NCI-H748 (cell line): ENCODE data around the gene CACNB4.
"Not testable (repeated sequence)": the region's sequence is repeated elsewhere in the genome, so short reads cannot be mapped to it uniquely, and the experiment has no call there.

ENCODE experiments used
- DNase-seq: peaks from one replicate; lab custom pipeline; 2025; ENCODE audit not compliant: unreplicated experiment; lab: John Stamatoyannopoulos, UW

The CACNB4 gene

DNA sequence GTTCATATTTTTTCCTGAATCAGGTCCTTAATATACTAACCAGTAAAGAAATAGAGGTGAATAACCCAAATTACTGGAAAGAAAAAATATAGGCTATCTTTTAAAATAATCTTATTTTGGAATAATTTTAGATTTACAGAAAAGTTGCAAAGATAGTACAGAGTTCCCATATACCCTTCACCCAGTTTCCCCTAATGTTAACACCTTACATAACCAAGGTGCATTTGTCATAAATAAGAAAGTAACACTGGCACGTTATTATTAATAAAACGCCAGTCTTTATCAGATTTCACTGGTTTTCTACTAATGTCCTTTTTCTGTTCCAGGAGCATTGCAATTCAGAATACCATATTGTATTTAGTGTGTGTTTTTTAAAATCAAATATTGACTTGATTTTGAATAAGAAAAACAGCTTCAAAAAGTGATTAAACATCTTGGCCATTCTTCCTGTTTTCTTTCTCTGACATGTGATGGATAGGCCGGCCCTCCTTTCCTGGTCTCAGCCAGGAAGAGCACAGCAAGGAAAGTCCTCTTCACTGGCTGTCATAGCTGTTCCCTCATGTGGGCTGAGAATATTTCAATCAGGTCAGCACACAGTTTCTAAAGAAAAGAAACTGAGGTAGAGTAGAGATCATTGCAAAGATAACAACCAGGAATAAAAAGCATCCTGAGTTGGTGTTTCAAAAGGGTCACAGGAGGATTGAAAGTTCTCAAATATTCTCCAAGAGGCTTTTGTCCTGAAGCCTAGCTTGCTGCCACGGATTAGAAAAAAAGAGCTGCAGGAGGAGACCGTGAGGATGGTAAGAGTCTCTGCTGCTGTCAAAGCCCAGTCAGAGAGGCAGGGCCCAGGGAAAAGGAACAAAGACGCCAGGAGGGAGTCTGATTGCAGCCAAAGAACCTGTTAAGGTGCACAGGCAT lies 191.3 kb downstream of the CACNB4 start:
- no peak for DNase-seq

DNA sequence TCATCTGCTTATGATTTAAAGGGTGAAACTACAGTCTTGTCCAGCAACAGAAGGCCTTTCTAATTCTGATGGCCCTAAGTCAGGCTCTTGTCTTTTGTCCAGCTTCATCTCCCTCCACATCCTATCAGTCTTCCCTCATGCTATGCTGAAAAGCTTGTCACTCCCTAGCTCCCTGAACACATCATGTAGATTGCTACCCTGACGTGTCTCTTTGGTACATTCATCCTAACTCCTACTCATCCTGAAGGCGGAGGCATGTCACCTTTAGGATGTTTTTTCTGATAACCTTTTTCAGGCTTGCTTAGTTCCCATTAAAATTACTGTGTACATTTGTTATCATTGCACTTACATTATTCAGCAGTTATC lies 192.2 kb downstream of the CACNB4 start:
- DNase-seq: no peak

DNA sequence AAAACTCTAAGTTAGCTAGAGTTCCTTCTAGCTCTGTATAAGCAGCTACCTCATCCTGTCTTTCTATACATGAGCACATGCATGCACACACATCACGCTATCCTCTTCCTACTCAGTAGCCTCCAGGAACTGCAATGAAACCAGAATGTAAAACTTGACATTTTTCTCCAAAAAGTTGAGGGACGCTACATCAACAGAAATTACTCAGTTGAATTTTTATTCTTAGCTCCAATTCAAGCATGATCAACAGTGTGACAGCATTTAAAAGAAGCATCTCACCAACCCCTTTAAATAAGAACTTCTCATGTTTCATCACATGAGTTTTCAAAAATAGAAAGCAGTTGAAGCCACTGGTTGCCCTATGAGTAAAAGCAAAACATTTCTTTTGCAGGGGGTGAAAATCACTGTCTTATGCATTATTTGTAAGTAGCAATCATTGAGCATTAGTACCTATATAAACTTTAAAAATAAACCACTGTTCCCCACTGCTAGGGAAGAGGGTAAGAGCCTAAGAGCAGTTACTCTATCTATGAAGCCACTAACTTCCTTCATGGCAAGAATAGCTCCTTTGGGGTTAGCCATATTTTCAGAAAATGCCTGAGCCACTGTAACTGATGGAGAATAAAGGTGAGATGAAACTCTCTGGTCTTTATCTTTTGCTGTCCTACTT lies 192.7 kb downstream of the CACNB4 start:
- DNase-seq: no peak

DNA sequence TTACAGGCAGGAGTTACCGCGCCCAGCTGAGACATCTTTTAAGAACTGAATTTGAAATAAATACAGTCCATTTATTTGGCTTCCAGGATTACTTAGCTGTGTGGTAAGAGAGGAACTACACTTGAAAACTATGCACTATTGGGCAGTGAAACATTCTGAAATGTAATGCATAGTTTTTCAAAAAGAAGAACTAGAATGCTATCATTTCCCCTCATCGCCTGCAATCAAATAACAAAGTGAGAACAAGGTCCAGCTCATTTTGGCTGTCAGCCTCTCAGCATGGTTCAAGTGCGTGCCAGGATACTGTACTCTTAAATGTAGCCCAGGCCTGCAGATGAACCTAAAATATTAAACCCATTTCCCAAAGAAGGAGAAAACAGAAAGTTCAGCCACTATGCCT lies 194.0 kb downstream of the CACNB4 start:
- DNase-seq: no peak

DNA sequence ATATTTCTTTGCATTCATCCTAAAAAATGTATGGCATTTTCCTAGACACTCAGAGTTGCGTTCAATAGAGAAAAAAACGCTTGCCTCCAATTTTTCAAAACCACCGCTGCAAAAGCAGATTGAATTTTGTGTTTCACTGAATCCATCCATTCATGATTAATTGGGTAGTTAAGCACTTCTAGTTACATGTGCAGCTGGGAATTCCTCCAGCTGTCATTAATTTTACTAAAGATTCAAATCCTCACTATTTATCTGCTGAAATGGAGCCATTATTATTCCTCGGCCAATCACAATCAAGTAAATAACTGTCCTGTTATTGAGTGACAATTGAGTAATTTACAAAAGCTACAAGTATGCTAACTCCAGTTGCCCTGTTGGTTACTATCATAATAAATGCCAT lies 194.8 kb downstream of the CACNB4 start:
- DNase-seq: peak; percentile 8

DNA sequence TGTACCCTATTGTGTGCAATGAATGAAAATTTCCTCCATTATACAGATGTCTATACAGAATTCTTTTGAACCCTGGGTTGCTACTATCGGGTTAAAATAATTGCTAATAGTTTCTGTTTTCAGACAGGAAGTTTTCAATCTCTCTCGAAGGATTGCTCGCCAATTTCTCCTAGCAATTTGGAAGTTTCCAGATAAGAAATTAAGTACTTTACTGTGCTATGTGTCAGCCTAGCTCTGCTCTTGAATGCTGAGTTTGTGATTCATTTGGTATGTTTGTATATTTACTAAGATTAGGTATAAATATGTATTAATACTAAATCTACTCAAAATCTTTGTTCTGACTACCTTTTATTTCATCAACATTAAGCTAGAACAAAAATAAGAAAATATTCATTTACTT lies 196.0 kb downstream of the CACNB4 start:
- DNase-seq: no peak

DNA sequence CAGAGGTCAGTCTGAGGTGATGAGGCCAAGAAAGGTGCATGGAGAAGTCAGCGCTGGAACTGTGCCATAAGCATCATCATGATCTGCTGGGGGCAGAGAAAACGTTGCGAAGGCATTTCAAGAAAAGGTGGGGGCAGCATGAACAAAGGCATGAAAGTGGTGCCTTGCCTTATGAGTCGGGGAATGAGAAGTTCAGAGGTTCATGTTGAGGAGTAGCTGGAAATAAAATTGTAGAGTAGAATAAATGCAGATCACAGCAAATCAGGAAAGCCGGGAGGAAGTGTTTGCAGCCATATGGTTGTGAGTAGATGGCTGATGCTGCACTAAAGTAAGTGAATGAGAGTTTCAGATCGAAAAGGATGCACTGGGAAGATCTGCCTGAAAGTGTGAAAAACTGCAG lies 198.5 kb downstream of the CACNB4 start:
- DNase-seq: no peak

DNA sequence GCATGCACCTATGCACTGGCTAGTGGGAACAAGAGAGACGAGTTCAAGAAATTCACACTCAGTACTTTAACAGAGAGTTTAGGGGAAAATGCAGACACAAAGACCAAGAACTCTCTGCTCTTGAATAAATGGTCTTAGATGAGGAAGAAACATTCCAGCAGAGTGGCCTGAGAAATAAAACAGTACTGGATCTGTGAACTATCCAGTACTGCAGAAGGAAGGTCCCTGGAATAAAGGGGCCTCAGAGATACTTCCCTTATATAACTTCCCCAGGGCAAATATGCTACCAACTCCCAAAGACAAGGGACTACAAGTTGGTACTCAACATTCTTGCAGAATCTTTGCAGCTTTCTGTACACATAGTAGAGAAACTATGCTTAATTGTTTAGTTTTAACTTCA lies 199.7 kb downstream of the CACNB4 start:
- DNase-seq: no peak

DNA sequence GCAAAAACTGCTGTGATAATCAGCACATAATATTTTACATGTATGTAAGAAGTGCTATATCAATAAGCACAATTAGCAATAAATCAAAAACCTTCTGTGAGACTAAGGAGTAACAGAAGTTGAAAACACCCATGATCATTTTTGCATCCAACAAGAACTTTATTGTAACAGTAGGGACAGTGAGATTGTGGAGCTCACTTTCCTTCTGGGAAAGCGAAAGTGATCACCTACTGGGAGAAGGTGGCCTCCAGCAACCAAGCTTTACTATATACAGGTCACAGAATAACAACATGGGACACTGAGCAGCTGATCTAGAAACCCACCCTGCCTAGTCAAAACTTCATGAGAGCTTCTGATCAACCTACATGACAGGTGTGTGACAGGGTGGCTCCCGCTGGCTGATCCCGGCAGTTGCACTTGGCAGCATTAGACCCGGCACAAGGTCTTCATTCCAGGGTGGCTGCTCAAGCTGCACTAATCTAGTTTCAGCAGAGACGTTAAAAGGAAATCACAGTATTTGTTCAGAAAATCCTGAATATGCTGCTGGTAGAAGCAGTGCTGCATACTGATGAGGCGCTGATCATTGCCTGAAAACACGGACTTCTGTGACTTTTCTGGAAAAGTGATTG lies 207.2 kb downstream of the CACNB4 start:
- DNase-seq: peak; percentile 6

DNA sequence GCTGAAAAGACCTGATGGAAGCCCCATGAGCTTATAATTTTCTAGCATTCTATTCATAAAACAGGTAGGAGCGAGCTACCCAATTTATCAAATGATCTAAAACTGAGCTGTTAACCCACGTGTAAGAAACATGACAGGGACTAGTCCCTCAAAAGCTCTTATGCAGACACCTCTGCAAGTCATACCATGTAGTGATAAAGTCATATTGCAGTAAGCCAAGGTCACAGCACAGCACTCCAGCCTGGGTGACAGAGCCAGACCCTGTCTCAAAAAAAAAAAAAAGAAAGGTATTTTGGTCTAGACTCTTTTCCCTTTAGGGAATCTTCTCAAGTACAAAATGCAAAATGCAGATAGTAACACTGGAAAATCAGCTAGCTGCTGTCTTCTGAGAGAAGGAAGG lies 211.7 kb downstream of the CACNB4 start:
- DNase-seq: no peak

DNA sequence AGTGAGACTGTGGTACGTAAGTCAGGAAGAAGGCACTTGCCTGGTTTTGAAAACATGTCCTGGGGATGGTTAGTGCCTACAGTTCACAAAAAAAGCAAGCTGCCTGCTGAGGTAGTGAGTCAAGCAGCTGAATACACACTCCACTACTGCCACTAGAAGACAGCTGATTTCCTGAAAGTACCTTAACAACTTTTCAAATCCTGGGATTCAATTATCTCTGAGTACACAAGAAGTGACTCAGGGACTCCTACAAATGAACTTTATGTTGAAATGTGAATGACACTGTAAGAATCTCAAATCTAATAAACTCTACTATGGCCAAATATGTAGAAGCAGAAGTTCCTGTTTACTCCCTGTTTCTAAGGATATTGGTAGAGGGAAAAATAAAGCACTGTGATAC lies 212.6 kb downstream of the CACNB4 start:
- no peak for DNase-seq

DNA sequence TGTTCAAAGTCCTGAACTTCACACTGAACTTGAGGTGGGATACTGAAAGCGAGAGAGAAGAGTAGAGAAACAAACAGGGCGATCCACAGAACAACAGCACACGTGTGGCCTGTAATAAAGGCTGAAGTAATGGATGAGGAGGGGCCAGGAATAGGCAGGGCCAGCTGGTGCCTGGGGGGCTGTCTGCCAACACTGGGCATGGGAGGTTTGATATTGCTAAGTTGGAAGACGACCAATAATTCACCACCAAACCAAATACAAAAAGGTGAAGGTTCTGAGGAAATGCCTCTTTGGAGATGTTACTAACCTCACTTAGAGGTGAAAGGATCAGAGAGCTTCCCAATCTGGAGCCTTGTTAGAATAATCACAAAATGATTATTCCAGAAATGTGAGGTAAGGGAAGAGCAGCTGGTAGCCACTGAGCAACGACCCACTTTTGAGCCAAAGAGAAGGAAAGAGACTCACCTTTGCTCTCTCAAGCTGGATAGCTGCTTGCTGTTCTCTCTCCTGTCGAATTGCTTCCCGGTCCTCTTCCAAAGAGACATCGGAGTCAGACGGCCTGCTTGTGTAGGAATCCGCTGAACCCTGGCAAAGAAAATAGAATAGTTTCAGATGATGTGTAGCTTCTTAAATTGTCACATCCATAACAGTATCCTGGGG lies 215.9 kb downstream of the CACNB4 start:
- no peak for DNase-seq

DNA sequence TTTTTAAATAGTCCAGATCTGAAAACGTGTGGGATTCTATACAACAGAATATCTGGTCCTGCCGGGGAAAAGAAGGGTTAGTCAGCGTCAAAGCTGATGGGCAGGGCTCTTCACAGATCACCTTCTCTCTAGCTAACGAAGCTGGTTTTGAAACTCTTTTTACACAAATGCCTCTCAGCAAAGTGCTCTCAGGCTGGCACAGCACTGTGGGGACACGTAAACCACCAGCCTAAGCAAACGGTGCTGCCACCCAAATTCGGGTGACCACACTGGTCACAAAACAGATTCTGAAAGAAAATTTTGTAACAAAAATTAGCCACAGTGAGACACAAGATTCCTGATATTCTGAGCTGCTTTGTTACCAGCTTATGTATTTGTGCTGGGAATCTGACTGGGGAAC lies 217.5 kb downstream of the CACNB4 start:
- DNase-seq: no peak

DNA sequence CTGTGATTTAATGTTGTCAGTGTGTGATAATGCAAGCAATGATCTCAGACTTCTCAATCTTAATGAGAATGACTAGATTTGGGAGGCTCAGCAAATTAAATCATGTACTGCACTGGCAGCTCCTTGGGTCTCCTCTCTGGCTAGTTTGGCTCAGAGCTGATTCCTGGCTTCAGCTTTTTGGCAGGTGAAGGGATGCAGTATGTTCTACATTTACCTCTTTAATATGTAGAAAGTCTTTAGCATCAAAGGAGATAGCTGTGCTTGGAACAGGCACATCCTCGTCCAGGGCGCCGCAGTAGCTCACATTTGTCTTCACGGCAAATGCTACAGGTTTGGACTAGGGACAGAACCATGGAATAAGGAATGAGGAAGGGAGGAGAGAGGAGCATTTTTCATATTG lies 218.3 kb downstream of the CACNB4 start:
- no peak for DNase-seq

DNA sequence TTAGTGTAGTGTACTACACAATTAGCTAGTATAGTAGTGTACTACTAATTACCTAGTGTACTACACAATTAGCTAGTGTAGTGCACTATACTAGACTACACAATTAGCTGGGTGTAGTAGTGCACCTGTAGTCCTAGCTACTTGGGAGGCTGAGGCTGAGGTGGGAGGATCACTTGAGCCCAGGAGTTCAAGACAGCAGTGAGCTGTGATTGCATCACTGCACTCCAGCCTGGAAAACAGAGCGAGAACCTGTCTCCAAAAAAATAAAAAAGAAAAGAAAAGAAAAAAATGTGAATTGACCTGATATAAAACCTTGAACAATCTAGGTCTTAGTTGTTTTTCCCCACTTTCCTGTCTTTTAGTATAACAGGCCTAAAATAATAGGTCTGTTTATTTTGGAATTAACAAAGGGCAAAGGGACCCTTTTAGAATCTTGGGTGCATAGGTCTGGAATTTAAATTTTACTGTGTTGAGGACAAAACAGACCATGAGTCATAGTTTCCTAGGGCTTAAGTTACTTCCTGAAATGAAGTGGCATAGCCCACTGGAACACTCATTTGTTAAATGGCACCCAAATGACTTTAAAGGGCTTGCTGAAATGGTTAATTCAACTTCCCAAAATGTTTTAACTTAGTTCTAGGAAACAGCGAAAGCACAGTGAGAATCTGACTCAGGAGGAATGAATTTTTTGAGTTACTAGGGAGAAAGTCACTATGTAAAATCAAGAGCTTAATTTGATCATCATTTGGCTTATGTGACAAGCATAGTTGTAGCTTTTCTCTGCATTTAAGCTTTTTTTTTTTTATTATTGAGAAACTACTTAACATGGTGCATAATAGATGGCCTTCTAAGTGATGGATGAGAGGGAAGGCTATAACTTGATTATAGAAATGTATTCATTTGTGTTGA lies 219.9 kb downstream of the CACNB4 start:
- no peak for DNase-seq

DNA sequence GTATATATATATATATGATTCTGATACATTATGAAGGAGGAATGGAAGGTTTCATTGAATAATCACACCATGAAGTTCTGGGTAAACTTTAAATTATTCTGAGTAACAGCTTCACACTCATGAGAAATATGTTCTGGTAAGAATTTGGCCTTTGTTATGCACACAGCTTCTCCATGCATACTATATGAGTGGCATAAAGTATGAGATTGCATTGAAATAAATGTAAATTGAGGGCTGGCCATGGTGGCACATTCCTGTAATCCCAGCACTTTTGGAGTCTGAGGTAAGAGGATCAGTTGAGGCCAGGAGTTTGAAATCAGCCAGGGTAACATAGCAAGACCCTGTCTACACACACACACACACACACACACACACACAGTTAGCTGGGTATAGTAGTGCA lies 220.6 kb downstream of the CACNB4 start:
- no peak for DNase-seq

DNA sequence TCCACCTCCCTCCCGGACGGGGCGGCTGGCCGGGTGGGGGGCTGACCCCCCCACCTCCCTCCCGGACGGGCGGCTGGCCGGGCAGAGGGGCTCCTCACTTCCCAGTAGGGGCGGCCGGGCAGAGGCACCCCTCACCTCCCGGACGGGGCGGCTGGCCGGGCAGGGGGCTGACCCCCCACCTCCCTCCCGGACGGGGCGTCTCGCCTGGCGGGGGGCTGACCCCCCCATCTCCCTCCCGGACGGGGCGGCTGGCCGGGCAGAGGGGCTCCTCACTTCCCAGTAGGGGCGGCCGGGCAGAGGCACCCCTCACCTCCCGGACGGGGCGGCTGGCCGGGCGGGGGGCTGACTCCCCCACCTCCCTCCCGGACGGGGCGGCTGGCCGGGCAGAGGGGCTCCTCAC lies 223.2 kb downstream of the CACNB4 start:
- DNase-seq: not testable (repeated sequence)

DNA sequence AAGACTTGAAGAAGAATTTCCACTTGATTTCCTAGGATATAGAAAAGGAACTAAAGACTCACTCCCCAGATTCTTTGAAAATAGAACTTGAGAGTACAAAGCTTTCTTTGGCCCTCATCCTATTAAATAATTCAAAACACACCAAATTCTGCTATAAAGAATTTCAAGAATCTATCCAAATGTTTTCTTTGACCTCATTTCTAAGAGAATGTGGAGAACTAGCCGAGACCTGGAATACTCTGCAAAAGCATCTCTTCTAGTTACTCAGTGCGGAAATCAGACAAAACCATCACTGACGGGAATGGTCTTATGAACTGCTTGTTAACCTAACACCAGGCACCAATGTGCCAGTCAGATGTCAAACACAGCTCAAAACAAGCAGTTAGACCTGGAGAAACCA lies 226.4 kb downstream of the CACNB4 start:
- DNase-seq: no peak

DNA sequence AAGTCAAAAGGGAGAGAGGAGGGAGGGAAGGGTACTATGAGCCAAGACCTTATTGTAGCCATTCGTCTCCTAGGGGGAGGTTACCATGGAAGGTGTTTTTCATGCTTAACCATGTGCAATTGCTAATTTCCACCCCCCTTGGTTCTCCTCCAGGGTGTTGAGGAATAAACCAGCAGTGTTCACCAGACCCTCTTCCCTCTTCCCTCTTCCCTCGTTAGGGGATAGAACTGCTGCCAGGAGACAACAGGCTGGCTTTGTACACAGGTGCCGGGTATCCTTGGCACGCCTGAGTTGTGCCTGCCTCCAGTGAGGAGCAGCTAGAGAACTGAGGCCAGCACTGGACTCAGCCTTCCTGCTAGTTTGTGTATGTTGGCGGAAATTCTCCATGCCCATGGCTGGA lies 229.6 kb downstream of the CACNB4 start:
- DNase-seq: no peak

DNA sequence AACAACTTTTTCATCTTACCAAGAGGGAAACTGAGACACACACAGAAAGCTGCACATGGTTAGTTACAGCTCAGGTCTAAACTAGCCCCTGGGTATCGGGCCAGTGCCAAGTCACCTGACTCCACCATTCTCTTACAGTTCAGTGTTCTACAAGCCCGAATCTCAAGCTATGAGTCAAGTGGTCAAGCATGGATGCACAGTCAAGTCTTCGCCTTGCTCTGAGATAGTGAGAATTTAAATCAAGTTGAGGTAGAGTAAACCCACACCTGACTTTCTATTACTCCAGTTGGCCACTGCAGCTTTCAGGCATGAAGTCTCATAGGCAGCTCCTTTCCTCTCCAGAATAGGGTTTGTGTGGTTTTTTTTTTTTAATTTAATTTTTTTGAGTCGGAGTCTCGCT lies 236.1 kb downstream of the CACNB4 start:
- no peak for DNase-seq

DNA sequence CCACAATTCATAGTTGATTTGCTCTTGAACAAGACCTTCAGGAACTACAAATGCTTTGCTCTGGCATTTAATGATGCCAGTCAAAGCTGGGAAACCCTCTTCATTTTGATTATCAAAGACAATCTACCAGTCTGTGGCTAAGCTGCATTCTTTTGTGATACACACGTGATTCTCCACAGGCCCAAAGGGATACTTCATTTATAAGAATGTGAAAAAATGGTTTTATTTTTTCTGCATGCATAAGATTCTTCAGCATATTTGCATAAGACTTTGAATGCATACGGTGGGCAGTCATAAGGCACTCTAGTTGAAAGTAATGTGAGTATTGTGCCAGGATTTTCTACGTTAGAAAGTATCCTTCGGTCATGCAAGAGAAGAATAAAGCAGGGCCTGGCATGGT lies 237.7 kb downstream of the CACNB4 start:
- no peak for DNase-seq
